ENCODE results near the gene PHACTR1. TPM values are rescaled to one million over a fixed set of nuclear protein-coding genes. Genes with fewer than 3 reads are reported as not detected.

Gene PHACTR1
- total RNA-seq, 1 experiment from 2014 or later: 0.05 TPM

DNA sequence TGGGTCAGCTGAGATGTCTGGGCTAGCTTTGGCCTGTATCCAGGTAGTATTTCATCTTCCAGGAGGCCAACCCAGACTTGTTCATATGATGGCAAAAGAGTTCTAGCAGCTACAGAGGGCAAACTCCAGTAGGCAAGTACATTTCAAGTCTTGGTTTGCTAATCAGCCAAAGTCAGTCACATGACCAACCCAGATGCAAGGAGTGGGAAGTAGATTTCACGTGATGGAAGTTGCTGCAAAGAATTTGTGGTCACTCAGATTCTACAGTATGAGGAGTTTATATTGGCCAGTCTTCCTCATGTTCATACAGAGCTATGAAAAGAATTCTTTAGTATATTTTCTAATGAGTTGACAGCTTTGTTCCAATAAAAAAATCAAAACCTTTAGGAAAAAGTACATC is 101.8 kb downstream of the PHACTR1 start:
- H3K27me3 ChIP-seq (ENCODE audit: control insufficient read depth, insufficient read depth, low read length): no peaks in the 10 kb centered on the region; the same call in 1 of the 2 replicates
- ATAC-seq: no peak
- ChIA-PET CTCF (no interaction called here), POLR2A (no interaction called here)
- no peak overlapping the region for H3K27ac ChIP-seq (ENCODE audit: low read length)
- no peak for DNase-seq (ENCODE audit: low read depth, low spot score)
- BruUV-seq (replicated peaks): no TSS peak
- H3K4me3 ChIP-seq (ENCODE audit: low read depth in 2 of 2, low read length in 2 of 2): no peak overlapping the region
- TF ChIP-seq REST (IDR thresholded peaks at IDR 0.05; ENCODE audit: insufficient read depth in 1 of 2, low read depth in 2 of 2, low read length in 1 of 2): no peak
- no peak for TF ChIP-seq TCF7L2 (IDR thresholded peaks at IDR 0.05; ENCODE audit: low read depth, low read length)
- no peak for TF ChIP-seq POLR2AphosphoS5 (IDR thresholded peaks at IDR 0.05; ENCODE audit: low read depth, low read length)
- no peak for TF ChIP-seq SIN3A (IDR thresholded peaks at IDR 0.05; ENCODE audit: borderline replicate concordance, insufficient read depth, low read depth, low read length)
- TF ChIP-seq, protein P1, sequence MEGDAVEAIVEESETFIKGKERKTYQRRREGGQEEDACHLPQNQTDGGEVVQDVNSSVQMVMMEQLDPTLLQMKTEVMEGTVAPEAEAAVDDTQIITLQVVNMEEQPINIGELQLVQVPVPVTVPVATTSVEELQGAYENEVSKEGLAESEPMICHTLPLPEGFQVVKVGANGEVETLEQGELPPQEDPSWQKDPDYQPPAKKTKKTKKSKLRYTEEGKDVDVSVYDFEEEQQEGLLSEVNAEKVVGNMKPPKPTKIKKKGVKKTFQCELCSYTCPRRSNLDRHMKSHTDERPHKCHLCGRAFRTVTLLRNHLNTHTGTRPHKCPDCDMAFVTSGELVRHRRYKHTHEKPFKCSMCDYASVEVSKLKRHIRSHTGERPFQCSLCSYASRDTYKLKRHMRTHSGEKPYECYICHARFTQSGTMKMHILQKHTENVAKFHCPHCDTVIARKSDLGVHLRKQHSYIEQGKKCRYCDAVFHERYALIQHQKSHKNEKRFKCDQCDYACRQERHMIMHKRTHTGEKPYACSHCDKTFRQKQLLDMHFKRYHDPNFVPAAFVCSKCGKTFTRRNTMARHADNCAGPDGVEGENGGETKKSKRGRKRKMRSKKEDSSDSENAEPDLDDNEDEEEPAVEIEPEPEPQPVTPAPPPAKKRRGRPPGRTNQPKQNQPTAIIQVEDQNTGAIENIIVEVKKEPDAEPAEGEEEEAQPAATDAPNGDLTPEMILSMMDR (IDR thresholded peaks at IDR 0.05): no peak
- intact Hi-C loops (cut with micrococcal nuclease; ENCODE audit: unreplicated experiment) (no loop called here), in situ Hi-C loops (cut with HindIII; ENCODE audit: low pct_unique_long_range_greater_than_20kb, low sequenced_read_pairs) (no loop called here)
- H3K4me1 ChIP-seq (ENCODE audit: control insufficient read depth, insufficient read depth, low read length): no peaks in the 10 kb centered on the region
- H3K36me3 ChIP-seq (ENCODE audit: control insufficient read depth, insufficient read depth, low read length): no peaks in the 10 kb centered on the region
- H3K9me3 ChIP-seq (ENCODE audit: control insufficient read depth, insufficient read depth, low read depth, low read length): no peaks in the 10 kb centered on the region

DNA sequence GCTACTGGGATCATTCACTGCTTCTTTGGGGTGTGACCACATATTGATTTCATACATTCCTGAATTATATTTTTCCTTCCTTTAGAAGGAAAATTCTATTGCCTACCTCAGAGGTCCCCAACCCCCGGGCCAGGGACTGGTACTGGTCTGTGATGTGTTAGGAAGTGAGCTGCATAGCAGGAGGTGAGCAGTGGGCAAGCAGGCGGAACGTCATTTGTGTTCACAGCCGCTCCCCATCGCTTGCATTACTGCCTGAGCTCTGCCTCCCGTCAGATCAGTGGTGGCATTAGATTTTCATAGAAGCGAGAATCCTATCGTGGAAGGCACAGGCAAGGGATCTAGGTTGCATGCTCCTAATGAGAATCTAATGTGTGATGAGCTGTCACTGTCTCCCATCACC is 107.3 kb downstream of the PHACTR1 start:
- no TSS peak for BruUV-seq (replicated peaks)
- Histone ChIP-seq H3K36me3 (ENCODE audit: control insufficient read depth, insufficient read depth, low read length) (no peaks in the 10 kb centered on the region), H3K27me3 (ENCODE audit: control insufficient read depth, insufficient read depth, low read length) (peaks cover 4% of the 10 kb centered on the region), H3K4me3 (ENCODE audit: low read depth in 2 of 2, low read length in 2 of 2) (no peak overlapping the region), H3K27ac (ENCODE audit: low read length) (no peak overlapping the region), H3K9me3 (ENCODE audit: control insufficient read depth, insufficient read depth, low read depth, low read length) (no peaks in the 10 kb centered on the region), H3K4me1 (ENCODE audit: control insufficient read depth, insufficient read depth, low read length) (no peaks in the 10 kb centered on the region)
- DNase-seq (ENCODE audit: low read depth, low spot score): no peak
- CTCF ChIA-PET: no interaction called here
- no peak for TF ChIP-seq REST (IDR thresholded peaks at IDR 0.05; ENCODE audit: insufficient read depth in 1 of 2, low read depth in 2 of 2, low read length in 1 of 2)
- no peak for TF ChIP-seq TCF7L2 (IDR thresholded peaks at IDR 0.05; ENCODE audit: low read depth, low read length)
- no peak for TF ChIP-seq POLR2AphosphoS5 (IDR thresholded peaks at IDR 0.05; ENCODE audit: low read depth, low read length)
- TF ChIP-seq, protein P1 (IDR thresholded peaks at IDR 0.05): no peak
- TF ChIP-seq SIN3A (IDR thresholded peaks at IDR 0.05; ENCODE audit: borderline replicate concordance, insufficient read depth, low read depth, low read length): no peak
- in situ Hi-C loops (cut with HindIII; ENCODE audit: low pct_unique_long_range_greater_than_20kb, low sequenced_read_pairs) (no loop called here), intact Hi-C loops (cut with micrococcal nuclease; ENCODE audit: unreplicated experiment) (no loop called here)
- no peak for ATAC-seq
- POLR2A ChIA-PET: no interaction called here
